Measurements from ENCODE around the gene RAD51C.
"Not testable (repeated sequence)": the region's sequence is repeated elsewhere in the genome, so short reads cannot be mapped to it uniquely, and the experiment has no call there.

Gene RAD51C

DNA sequence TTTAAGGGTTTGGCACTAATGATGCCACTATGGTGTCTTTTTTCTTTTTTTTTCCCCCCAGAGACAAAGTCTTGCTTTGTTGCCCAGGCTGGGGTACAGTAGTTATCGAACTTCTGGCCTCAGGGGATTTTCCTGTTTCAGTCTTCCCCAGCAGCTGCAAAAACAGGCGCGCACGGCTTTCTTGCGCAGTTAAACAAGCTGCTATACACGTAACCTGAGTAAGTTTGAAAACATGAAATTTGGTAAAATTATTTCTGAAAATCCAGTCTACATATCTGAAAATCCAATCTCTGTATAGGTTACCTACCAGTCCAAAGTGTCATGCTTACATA, 12.4 kb upstream of the RAD51C start:
- H2AFZ ChIP-seq = no peak overlapping the region
- no peak overlapping the region for H3K9ac ChIP-seq
- H3K9me3 ChIP-seq (ENCODE audit: control insufficient read depth, low read length) = no peaks in the 10 kb centered on the region
- no peak overlapping the region for H3K27ac ChIP-seq
- H3K4me1 ChIP-seq = no peaks in the 10 kb centered on the region
- TF ChIP-seq, protein P1, sequence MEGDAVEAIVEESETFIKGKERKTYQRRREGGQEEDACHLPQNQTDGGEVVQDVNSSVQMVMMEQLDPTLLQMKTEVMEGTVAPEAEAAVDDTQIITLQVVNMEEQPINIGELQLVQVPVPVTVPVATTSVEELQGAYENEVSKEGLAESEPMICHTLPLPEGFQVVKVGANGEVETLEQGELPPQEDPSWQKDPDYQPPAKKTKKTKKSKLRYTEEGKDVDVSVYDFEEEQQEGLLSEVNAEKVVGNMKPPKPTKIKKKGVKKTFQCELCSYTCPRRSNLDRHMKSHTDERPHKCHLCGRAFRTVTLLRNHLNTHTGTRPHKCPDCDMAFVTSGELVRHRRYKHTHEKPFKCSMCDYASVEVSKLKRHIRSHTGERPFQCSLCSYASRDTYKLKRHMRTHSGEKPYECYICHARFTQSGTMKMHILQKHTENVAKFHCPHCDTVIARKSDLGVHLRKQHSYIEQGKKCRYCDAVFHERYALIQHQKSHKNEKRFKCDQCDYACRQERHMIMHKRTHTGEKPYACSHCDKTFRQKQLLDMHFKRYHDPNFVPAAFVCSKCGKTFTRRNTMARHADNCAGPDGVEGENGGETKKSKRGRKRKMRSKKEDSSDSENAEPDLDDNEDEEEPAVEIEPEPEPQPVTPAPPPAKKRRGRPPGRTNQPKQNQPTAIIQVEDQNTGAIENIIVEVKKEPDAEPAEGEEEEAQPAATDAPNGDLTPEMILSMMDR (IDR thresholded peaks at IDR 0.05) = no peak
- H3K4me3 ChIP-seq (ENCODE audit: low read depth, low read length) = no peak overlapping the region
- H3K79me2 ChIP-seq = no peaks in the 10 kb centered on the region
- no peaks in the 10 kb centered on the region for H3K36me3 ChIP-seq (ENCODE audit: control insufficient read depth, insufficient read depth, low read length)
- H3K27me3 ChIP-seq (ENCODE audit: control insufficient read depth, insufficient read depth, low read length) = no peaks in the 10 kb centered on the region
- no peak overlapping the region for H3K4me2 ChIP-seq (ENCODE audit: low read length)

DNA sequence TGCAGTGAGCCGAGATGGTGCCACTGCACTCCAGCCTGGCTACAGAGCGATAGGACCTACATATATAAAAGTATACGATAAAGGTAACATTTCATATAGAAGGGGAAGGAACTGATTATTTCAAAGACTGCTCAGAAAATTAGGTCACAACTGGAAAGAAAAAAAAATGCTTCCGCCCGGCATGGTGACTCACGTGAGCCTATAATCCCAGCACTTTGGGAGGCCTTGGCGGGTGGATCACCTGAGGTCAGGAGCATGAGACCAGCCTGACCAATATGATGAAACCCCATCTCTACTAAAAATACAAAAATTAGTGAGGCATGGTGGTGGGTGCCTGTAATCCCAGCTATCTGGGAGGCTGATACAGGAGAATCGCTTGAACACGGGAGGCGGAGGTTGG, 8.4 kb upstream of the RAD51C start:
- no peaks in the 10 kb centered on the region for H3K36me3 ChIP-seq (ENCODE audit: control insufficient read depth, insufficient read depth, low read length)
- no peaks in the 10 kb centered on the region for H3K27me3 ChIP-seq (ENCODE audit: control insufficient read depth, insufficient read depth, low read length)
- no peaks in the 10 kb centered on the region for H3K9me3 ChIP-seq (ENCODE audit: control insufficient read depth, low read length)
- H3K79me2 ChIP-seq = no peaks in the 10 kb centered on the region
- no peak overlapping the region for H2AFZ ChIP-seq
- no peaks in the 10 kb centered on the region for H3K4me1 ChIP-seq
- no peak overlapping the region for H3K9ac ChIP-seq
- TF ChIP-seq, protein P1 (IDR thresholded peaks at IDR 0.05) = no peak
- no peak overlapping the region for H3K4me3 ChIP-seq (ENCODE audit: low read depth, low read length)
- H3K4me2 ChIP-seq (ENCODE audit: low read length) = no peak overlapping the region
- no peak overlapping the region for H3K27ac ChIP-seq

DNA sequence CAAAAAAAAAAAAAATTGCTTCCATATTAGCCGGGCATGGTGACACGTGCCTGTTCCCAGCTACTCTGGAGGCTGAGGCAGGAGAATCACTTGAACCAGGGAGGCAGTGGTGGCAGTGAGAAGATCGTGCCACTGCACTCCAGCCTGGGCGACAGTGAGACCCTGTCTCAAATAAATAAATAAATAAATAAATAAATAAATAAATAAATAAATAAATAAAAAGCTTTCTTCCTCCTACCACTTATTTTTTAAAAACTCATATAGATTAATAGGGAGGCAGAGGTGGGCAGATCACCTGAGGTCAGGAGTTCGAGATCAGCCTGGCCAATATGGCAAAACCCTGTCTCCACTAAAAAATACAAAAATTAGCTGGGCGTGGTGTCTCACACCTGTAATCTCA, 7.9 kb upstream of the RAD51C start:
- not testable (repeated sequence) for H3K4me2 ChIP-seq (ENCODE audit: low read length); H3K4me3 ChIP-seq (ENCODE audit: low read depth, low read length); H2AFZ ChIP-seq; H3K9ac ChIP-seq; H3K27ac ChIP-seq; H3K9me3 ChIP-seq (ENCODE audit: control insufficient read depth, low read length); H3K4me1 ChIP-seq; H3K36me3 ChIP-seq (ENCODE audit: control insufficient read depth, insufficient read depth, low read length); H3K79me2 ChIP-seq; H3K27me3 ChIP-seq (ENCODE audit: control insufficient read depth, insufficient read depth, low read length)

DNA sequence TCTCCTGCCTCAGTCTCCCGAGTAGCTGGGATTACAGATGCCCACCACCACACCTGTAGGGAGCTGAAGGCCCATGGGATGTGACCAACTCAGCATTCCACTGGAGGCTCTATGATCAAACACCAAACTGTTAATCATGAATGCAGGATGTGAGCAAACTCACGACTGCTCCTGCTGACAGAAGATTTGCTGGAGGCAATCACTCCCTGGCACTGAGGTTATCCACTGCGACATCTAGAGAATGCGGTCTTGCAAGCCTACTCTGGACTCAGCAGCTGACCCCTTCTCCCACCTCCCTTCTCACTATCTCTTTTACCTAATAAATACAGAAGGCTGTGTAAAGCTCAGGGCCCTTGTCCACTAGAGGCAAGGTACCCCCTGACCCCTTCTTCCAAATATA, 5.4 kb upstream of the RAD51C start:
- H3K4me1 ChIP-seq = no peaks in the 10 kb centered on the region
- H3K9ac ChIP-seq = no peak overlapping the region
- no peak overlapping the region for H2AFZ ChIP-seq
- no peak overlapping the region for H3K4me3 ChIP-seq (ENCODE audit: low read depth, low read length)
- H3K9me3 ChIP-seq (ENCODE audit: control insufficient read depth, low read length) = no peaks in the 10 kb centered on the region
- no peak overlapping the region for H3K4me2 ChIP-seq (ENCODE audit: low read length)
- H3K36me3 ChIP-seq (ENCODE audit: control insufficient read depth, insufficient read depth, low read length) = no peaks in the 10 kb centered on the region
- no peaks in the 10 kb centered on the region for H3K79me2 ChIP-seq
- TF ChIP-seq, protein P1 (IDR thresholded peaks at IDR 0.05) = no peak
- no peak overlapping the region for H3K27ac ChIP-seq
- H3K27me3 ChIP-seq (ENCODE audit: control insufficient read depth, insufficient read depth, low read length) = no peaks in the 10 kb centered on the region

DNA sequence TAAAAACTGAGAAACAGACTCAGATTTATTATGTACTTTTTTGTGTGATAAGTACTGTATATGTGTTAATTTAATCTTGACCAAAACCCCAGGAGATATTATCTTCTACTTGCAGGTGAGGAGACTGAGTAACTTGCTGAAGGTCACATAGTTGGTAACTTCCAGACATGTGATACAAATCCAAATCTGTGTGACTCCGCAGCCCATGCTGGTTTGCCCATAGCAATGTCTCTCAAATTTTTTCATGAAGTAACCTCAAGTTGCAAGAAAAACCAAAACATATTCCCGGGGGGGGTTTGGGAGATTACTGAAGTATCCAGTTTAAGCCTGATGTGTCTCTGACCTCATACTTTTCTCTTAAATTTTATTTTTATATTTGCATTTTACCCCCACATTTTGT, 3.9 kb upstream of the RAD51C start:
- Histone ChIP-seq H3K27me3 (ENCODE audit: control insufficient read depth, insufficient read depth, low read length) (no peaks in the 10 kb centered on the region), H2AFZ (no peak overlapping the region), H3K9ac (no peak overlapping the region), H3K4me1 (no peaks in the 10 kb centered on the region), H3K36me3 (ENCODE audit: control insufficient read depth, insufficient read depth, low read length) (no peaks in the 10 kb centered on the region), H3K27ac (no peak overlapping the region), H3K4me3 (ENCODE audit: low read depth, low read length) (no peak overlapping the region), H3K79me2 (no peaks in the 10 kb centered on the region), H3K9me3 (ENCODE audit: control insufficient read depth, low read length) (no peaks in the 10 kb centered on the region), H3K4me2 (ENCODE audit: low read length) (no peak overlapping the region)
- TF ChIP-seq, protein P1 (IDR thresholded peaks at IDR 0.05) = no peak

DNA sequence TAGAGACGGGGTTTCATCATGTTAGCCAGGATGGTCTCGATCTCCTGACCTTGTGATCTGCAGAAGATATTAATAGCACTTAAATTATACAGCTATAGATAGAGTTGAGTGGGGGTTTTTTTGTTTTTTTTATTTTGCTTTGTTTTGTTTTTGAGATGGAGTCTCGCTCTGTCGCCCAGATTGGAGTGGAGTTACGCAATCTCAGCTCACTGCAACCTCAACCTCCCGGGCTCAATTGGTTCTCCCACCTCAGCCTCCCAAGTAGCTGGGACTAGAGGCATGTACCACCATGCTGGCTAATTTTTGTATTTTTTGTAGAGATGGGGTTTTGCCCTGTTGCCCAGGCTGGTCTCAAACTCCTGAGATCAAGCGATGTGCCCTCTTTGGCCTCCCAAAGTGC, 2.4 kb upstream of the RAD51C start:
- not testable (repeated sequence) for H3K9ac ChIP-seq; H3K27me3 ChIP-seq (ENCODE audit: control insufficient read depth, insufficient read depth, low read length); H3K4me2 ChIP-seq (ENCODE audit: low read length); H3K79me2 ChIP-seq; H3K4me3 ChIP-seq (ENCODE audit: low read depth, low read length); H3K9me3 ChIP-seq (ENCODE audit: control insufficient read depth, low read length); H3K4me1 ChIP-seq; H3K36me3 ChIP-seq (ENCODE audit: control insufficient read depth, insufficient read depth, low read length); H3K27ac ChIP-seq; H2AFZ ChIP-seq
